ENCODE data around the gene HNRNPA0.

The HNRNPA0 gene

GRCh38 chr5:137727623-137728022 is 26.5 kb downstream of the HNRNPA0 start:
- no peak for DNase-seq (ENCODE audit: low read depth)

DNA sequence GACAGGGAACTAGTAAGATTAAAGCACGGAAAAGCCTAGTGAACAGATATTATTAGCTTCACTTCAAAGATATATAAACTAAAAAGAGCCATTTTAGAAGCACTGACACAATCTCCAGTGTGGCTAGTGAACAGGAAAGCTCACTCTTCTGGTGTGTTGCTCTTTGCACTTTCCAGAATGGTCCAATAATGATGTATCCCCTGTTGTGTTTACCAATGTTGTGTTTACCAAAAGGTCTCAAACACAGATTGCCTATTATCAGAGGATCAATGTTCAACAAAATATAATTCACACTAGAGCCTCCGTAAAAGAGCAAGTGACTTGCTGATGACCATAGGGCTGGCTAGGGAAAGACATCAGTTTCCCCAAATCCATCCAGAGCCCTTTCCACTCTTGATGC is 29.9 kb downstream of the HNRNPA0 start:
- DNase-seq (ENCODE audit: low read depth), result no peak

- DNase-seq (ENCODE audit: low read depth), result no peak
Measured at GRCh38 chr5:137718611-137719010, 35.6 kb downstream of the HNRNPA0 start.

- DNase-seq (ENCODE audit: low read depth), result no peak
Measured at GRCh38 chr5:137716337-137716736, 37.8 kb downstream of the HNRNPA0 start.

DNA sequence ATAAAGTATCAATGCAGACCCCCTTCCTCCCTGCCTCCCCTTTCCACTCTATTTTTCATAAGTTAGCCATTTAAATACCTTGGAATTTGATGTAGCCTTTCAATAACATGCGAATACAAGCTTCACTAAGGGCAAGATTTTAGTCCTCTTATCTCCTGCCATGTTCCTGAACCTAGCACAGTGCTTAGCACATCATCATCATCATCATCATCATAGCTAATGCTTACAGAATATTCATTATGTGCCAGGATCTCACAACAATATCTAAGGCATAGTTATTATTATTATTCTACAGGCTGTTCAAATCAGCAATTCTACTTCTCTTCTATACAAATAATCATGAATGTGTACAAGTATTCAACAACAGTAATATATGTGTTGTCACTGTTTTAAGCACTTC is 38.7 kb downstream of the HNRNPA0 start:
- no peak for DNase-seq (ENCODE audit: low read depth)

DNA sequence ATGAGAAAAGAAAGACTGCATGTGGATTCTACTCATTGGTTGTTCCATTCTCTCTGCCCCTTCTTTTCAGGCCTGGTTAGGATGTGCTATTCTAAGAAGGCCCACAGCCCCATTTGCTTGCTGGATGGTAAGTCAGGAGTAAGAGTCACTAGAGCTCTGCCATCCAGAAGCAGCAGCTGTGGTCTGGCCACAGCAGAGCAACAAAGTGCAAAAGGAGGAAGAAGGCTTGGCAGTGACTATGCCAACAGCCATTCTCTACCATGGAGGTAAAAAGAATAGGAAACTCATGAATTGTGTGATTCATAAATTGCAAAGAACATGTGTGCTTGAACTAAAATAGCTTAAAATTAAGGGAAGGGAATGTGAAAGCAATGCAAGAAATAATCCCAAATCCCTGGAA is 39.2 kb downstream of the HNRNPA0 start:
- DNase-seq (ENCODE audit: low read depth), result no peak

DNA sequence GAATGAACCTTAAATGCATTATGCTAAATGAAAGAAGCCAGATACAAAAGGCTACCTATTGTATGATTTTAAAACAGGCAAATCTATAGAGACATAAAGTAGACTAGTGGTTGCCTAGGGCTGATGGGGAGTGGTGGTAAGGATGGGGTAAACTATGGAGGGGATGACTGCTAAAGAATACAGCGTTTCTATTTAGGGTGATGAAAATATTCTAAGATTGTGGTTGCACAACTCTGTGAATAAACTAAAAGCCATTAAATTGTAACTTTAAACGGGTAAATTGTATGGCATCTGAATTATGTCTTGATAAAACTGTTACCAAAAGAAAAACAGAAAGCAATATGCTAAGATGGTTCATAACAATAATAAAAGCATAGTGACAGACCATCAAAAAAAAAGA is 39.7 kb downstream of the HNRNPA0 start:
- no peak for DNase-seq (ENCODE audit: low read depth)

DNA sequence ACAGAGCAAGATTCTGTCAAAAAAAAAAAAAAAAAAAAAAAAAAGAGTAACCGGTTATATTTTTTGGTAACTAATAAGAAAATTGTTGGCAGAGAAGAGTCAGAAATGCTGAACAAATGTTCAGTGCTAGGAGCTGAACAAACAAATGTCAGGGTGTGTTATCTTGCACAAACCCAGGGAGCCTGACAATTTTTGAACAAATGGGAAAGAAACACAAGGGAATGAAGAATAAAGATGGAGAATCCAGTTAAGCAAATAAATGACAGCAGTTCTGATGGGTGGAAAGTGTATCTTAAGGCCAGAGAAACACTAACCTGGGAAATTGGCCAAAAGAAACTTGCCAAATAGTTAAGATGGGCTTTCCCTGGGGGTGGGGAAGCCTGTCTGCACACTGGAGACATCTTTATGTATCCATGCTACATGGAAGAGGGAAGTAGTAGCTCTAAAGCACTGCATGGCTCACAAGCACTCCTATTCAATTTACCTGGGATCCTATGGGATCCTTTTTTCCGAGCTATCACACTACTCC is 42.0 kb downstream of the HNRNPA0 start:
- DNase-seq (ENCODE audit: low read depth), result no peak

DNA sequence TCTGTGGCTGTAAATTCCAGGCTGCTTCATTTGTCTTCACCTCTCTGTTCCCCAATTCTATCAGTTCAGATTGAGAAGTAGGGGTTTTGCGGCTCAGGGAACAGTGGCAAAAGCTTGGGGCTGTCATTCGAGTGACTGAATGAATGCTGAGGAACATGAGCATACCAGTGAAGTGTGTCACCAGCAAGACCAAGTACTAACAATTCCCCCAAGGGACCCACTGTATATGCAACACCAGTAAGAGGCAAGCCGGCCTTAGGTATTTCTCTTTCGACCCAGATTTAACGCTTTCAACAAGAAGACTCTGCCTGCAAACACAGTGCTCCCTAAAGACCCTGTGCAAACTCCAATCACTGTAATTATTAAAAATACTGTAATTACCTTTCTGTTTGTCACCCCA is 44.1 kb downstream of the HNRNPA0 start:
- no peak for DNase-seq (ENCODE audit: low read depth)

- DNase-seq (ENCODE audit: low read depth), result no peak
Measured at GRCh38 chr5:137708796-137709559, 45.2 kb downstream of the HNRNPA0 start.

DNA sequence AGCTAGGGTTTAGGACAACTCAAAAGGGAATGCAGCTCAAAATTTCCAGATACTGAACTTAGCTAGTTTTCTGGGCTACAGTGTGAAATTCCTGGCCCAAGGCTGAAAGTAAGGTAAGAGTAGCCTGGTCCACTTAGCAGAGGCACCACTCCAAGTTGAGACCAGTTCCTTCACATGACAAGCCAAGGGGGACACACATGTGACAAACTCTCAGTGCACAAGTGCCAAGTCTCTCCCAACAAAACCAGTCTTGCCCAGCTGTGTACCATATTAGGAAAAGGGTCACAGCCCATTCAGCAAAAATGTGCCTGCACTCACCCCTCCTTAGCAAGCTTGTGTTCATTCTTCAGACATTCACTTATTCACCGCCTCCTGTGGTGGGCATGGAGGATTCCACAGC is 46.1 kb downstream of the HNRNPA0 start:
- no peak for DNase-seq (ENCODE audit: low read depth)

DNA sequence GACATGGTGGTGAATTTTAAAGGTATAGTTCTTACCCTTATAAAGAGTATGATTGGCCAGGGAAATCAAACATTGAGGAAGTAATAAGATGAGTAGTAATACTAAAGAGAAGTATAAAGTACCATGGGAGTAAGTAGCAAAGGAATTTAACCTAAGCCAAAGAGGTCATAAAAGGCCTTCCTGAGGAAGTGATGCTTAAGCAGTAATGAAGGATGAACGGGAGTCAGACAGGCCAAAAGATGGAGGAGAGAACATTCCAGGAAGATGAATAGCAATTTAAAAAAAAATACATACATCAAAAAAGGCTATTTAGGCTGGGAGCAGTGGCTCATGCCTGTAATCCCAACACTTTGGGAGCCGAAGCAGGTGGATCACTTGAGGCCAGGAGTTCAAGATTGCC is 47.3 kb downstream of the HNRNPA0 start:
- DNase-seq (ENCODE audit: low read depth), result no peak

- DNase-seq (ENCODE audit: low read depth), result no peak
Measured at GRCh38 chr5:137705106-137705505, 49.1 kb downstream of the HNRNPA0 start.

- DNase-seq (ENCODE audit: low read depth), result no peak
Measured at GRCh38 chr5:137703565-137703964, 50.6 kb downstream of the HNRNPA0 start.

DNA sequence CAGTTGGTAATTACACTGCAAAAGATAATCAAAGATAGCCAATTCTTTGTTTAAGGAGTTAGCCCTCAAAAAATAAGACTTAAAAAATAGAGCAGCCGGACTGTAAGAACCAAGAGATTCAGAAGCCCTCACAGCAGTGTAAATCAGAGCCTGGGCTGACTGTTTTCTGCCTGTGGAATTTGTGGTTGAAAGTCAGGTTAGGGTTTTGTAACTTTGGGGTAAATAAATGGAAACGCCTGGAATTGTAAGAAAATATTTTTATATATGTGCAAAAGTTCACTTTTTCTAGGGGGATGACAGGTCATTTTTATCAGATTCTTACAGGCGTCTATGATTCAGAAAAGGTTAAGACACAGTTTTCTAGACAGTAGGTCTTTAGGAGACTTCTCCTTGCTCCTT is 53.9 kb downstream of the HNRNPA0 start:
- DNase-seq (ENCODE audit: low read depth), result no peak

DNA sequence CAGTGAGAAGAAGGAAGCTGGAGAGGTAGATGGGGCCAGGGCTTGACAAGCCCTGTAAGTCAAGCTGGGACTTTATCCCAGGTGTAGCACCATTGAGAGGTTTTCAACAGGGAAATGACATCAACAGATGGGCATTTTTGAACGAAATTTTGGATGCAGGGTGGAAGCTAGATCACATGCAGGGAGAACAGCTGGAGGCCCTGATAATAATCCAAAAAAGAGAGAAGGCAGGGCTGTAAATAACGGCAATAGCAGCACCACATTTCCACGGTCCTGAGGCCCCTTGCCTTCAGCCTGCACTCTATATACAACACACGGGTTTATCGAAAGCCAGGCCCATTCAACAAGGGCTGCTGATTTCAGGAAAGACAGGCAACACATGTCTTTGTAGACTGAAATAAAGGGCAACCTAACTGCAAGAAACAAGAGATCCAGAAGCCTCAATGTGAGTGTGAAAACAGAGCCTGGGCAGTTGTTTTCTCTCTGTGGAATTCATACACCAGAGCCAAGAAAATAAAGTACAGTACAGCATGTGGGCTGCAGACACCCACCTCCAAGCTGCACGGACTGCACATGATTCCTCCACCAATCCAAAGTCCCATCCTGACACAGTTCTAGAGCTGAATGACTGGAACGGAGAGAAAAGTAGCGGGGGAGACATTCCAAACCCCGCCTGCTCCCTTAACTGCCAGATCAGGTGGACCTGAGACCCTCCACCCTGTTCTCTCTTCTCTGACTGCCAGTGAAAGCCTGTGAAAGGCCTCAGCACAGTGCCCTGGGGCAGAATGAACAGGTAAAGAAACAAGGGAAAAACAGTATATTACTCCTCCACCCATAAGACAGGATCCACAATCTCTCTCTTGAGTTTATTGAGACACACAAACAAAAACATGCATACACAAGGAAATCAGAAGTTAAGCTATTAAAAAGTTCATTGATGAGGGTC is 54.6 kb downstream of the HNRNPA0 start:
- DNase-seq (ENCODE audit: low read depth), result no peak

GRCh38 chr5:137696481-137696880 is 57.7 kb downstream of the HNRNPA0 start:
- DNase-seq (ENCODE audit: low read depth), result no peak

DNA sequence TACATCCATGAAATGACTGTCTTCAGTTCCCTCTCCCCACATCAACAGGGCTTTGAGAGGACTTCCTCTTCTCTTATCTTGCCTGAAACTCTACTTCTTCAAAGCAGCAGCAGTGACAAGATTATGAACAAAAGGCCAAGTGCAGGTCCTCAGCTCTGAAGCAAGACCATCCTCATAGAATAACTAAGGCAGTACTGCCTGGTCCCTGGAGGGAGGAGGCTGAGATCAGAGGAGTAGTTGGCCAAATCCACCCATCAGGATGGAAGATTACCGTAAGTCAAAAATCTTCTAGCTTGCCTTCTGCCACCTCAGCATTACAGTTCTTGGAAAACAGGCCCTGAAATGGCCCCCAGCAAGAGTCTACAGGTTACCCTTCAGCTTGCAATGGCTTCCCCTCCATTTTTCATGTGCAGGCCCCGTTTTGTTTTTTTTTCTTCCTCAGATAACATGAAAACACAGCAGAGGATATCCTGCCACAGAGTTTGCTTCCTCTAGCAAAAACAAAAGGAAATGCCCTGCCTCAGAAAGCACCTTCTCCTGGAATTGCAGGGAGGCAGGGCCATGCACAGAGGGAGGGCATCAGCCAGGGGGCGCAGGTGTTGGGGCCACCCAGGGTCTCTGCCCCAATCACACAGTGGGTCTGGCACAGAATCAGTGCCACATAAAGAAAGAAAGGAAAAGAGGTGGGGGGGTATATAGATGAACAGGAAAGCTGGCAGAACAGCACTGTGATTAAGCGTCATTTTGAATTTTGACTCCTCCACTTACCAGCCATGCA is 58.3 kb downstream of the HNRNPA0 start:
- DNase-seq (ENCODE audit: low read depth), result no peak

All from stimulated activated CD4-positive, alpha-beta T cell treated with anti-CD3 and anti-CD28 coated beads, Interleukin-2, amount 100 ng/mL, for 4 hours (primary cell).